Measurements from ENCODE around the gene BAG2.

The BAG2 gene

GRCh38 chr6:57134954-57135353, 37.2 kb upstream of the BAG2 start:
- no peak overlapping the region for H4K91ac ChIP-seq (ENCODE audit: low read depth, low read length)
- H3K4me1 ChIP-seq (ENCODE audit: control insufficient read depth in 1 of 2, insufficient read depth in 2 of 2, low read length in 2 of 2), result no peaks in the 10 kb centered on the region
- H3K79me1 ChIP-seq (ENCODE audit: low read length), result no peaks in the 10 kb centered on the region
- H3K9ac ChIP-seq (ENCODE audit: low read length), result no peak overlapping the region
- no peak overlapping the region for H4K8ac ChIP-seq (ENCODE audit: low read depth, low read length)
- no peak overlapping the region for H2BK5ac ChIP-seq (ENCODE audit: low read depth, low read length, poor library complexity)
- no CpG with 5 or more reads among the region's 1 CpG for WGBS (ENCODE audit: extremely low coverage, insufficient coverage, insufficient read length)
- H3K4me3 ChIP-seq (ENCODE audit: low read depth, low read length), result no peak overlapping the region
- no peak overlapping the region for H3K23ac ChIP-seq (ENCODE audit: low read length)
- no peaks in the 10 kb centered on the region for H3K9me3 ChIP-seq (ENCODE audit: insufficient read depth, low read depth, low read length)
- no peaks in the 10 kb centered on the region for H3K27me3 ChIP-seq (ENCODE audit: insufficient read depth, low read length)
- H2AFZ ChIP-seq (ENCODE audit: insufficient read depth, low read length, poor library complexity), result no peak overlapping the region
- H2BK12ac ChIP-seq (ENCODE audit: low read length), result no peak overlapping the region
- H3K27ac ChIP-seq (ENCODE audit: low read depth, low read length), result no peak overlapping the region
- no peaks in the 10 kb centered on the region for H3K79me2 ChIP-seq (ENCODE audit: control insufficient read depth, insufficient read depth, low read length, poor library complexity)
- H3K4ac ChIP-seq (ENCODE audit: low read depth, low read length), result no peak overlapping the region
- H3K14ac ChIP-seq (ENCODE audit: low read length), result no peak overlapping the region
- H4K12ac ChIP-seq (ENCODE audit: low read depth, low read length), result no peak overlapping the region
- no peak overlapping the region for H3K4me2 ChIP-seq (ENCODE audit: low read length)
- DNase-seq, result no peak
- no peak overlapping the region for H2BK120ac ChIP-seq (ENCODE audit: insufficient read depth, low read length, poor library complexity)
- peaks cover 3 to 6% of the 10 kb centered on the region in 2 experiments for H3K36me3 ChIP-seq (ENCODE audit: control insufficient read depth in 1 of 2, insufficient read depth in 2 of 2, low read length in 2 of 2)
- no peak overlapping the region for H3K18ac ChIP-seq (ENCODE audit: low read length)
- no peak overlapping the region for H2AK5ac ChIP-seq (ENCODE audit: low read length)

- no peak overlapping the region for H4K8ac ChIP-seq (ENCODE audit: low read depth, low read length)
- peaks cover 3 to 6% of the 10 kb centered on the region in 2 experiments for H3K36me3 ChIP-seq (ENCODE audit: control insufficient read depth in 1 of 2, insufficient read depth in 2 of 2, low read length in 2 of 2)
- WGBS (ENCODE audit: extremely low coverage, insufficient coverage, insufficient read length), result no CpG with 5 or more reads among the region's 1 CpG
- no peak for DNase-seq
- no peak overlapping the region for H2BK5ac ChIP-seq (ENCODE audit: low read depth, low read length, poor library complexity)
- no peak overlapping the region for H3K4me3 ChIP-seq (ENCODE audit: low read depth, low read length)
- no peak overlapping the region for H3K14ac ChIP-seq (ENCODE audit: low read length)
- no peak overlapping the region for H3K9ac ChIP-seq (ENCODE audit: low read length)
- H3K4ac ChIP-seq (ENCODE audit: low read depth, low read length), result no peak overlapping the region
- no peaks in the 10 kb centered on the region for H3K27me3 ChIP-seq (ENCODE audit: insufficient read depth, low read length)
- H2BK12ac ChIP-seq (ENCODE audit: low read length), result no peak overlapping the region
- no peaks in the 10 kb centered on the region for H3K9me3 ChIP-seq (ENCODE audit: insufficient read depth, low read depth, low read length)
- H4K91ac ChIP-seq (ENCODE audit: low read depth, low read length), result no peak overlapping the region
- H2AK5ac ChIP-seq (ENCODE audit: low read length), result no peak overlapping the region
- no peak overlapping the region for H3K18ac ChIP-seq (ENCODE audit: low read length)
- no peak overlapping the region for H3K27ac ChIP-seq (ENCODE audit: low read depth, low read length)
- H3K79me1 ChIP-seq (ENCODE audit: low read length), result no peaks in the 10 kb centered on the region
- H2BK120ac ChIP-seq (ENCODE audit: insufficient read depth, low read length, poor library complexity), result no peak overlapping the region
- H3K23ac ChIP-seq (ENCODE audit: low read length), result no peak overlapping the region
- no peaks in the 10 kb centered on the region for H3K4me1 ChIP-seq (ENCODE audit: control insufficient read depth in 1 of 2, insufficient read depth in 2 of 2, low read length in 2 of 2)
- no peak overlapping the region for H2AFZ ChIP-seq (ENCODE audit: insufficient read depth, low read length, poor library complexity)
- no peak overlapping the region for H3K4me2 ChIP-seq (ENCODE audit: low read length)
- H3K79me2 ChIP-seq (ENCODE audit: control insufficient read depth, insufficient read depth, low read length, poor library complexity), result no peaks in the 10 kb centered on the region
- no peak overlapping the region for H4K12ac ChIP-seq (ENCODE audit: low read depth, low read length)
Measured at GRCh38 chr6:57135885-57136284, 36.2 kb upstream of the BAG2 start.

DNA sequence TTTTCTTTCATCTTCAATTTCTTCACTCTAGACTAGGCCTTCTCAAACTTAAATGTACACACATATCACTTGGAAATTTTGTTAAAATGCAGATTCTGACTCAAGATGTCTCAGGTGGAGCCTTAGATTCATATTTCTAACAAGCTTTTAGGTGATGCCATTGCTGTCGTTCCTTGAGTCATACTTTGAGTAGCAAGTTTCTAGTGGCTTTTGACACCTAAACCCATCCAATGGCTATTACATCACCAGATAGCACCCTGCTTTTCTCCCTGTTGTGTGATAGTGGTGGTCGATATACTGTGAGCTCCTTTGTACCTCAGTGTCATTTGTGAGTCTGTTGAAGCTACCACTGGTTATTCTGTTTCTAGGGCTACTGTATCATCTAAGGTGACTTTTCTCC, 34.8 kb upstream of the BAG2 start:
- no peak overlapping the region for H3K27ac ChIP-seq (ENCODE audit: low read depth, low read length)
- H4K8ac ChIP-seq (ENCODE audit: low read depth, low read length), result no peak overlapping the region
- no peak overlapping the region for H3K14ac ChIP-seq (ENCODE audit: low read length)
- H4K12ac ChIP-seq (ENCODE audit: low read depth, low read length), result no peak overlapping the region
- no peaks in the 10 kb centered on the region for H3K27me3 ChIP-seq (ENCODE audit: insufficient read depth, low read length)
- no peaks in the 10 kb centered on the region for H3K79me1 ChIP-seq (ENCODE audit: low read length)
- H3K4me3 ChIP-seq (ENCODE audit: low read depth, low read length), result no peak overlapping the region
- no peak overlapping the region for H2AFZ ChIP-seq (ENCODE audit: insufficient read depth, low read length, poor library complexity)
- H2BK5ac ChIP-seq (ENCODE audit: low read depth, low read length, poor library complexity), result no peak overlapping the region
- H2BK12ac ChIP-seq (ENCODE audit: low read length), result no peak overlapping the region
- H3K18ac ChIP-seq (ENCODE audit: low read length), result no peak overlapping the region
- no peak overlapping the region for H3K4ac ChIP-seq (ENCODE audit: low read depth, low read length)
- no peak overlapping the region for H3K23ac ChIP-seq (ENCODE audit: low read length)
- no peak overlapping the region for H2BK120ac ChIP-seq (ENCODE audit: insufficient read depth, low read length, poor library complexity)
- no peaks in the 10 kb centered on the region for H3K79me2 ChIP-seq (ENCODE audit: control insufficient read depth, insufficient read depth, low read length, poor library complexity)
- no CpG with 5 or more reads among the region's 2 CpGs for WGBS (ENCODE audit: extremely low coverage, insufficient coverage, insufficient read length)
- H3K4me1 ChIP-seq (ENCODE audit: control insufficient read depth in 1 of 2, insufficient read depth in 2 of 2, low read length in 2 of 2), result no peaks in the 10 kb centered on the region
- H3K9ac ChIP-seq (ENCODE audit: low read length), result no peak overlapping the region
- H3K9me3 ChIP-seq (ENCODE audit: insufficient read depth, low read depth, low read length), result no peaks in the 10 kb centered on the region
- H3K36me3 ChIP-seq (ENCODE audit: control insufficient read depth in 1 of 2, insufficient read depth in 2 of 2, low read length in 2 of 2), result peaks cover 4 to 8% of the 10 kb centered on the region in 2 experiments
- H4K91ac ChIP-seq (ENCODE audit: low read depth, low read length), result no peak overlapping the region
- no peak for DNase-seq
- no peak overlapping the region for H2AK5ac ChIP-seq (ENCODE audit: low read length)
- no peak overlapping the region for H3K4me2 ChIP-seq (ENCODE audit: low read length)

DNA sequence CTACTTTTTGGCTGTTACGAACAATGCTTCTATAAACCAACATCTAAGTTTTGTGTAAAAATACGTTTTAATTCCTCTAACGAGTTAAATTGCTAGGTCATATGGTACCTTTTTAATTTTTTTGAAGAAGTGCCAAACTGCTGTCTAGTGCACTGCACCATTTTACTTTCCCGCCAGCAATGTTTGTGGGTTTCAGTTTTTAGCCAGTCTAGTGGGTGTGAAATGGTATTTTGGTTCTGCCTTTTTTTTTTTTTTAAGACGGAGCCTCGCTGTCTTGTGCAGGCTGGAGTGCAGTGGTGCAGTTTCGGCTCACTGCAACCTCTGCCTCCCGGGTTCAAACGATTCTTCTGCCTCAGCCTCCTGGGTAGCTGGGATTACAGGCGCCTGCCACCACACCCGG, 34.1 kb upstream of the BAG2 start:
- Histone ChIP-seq H3K4me3 (ENCODE audit: low read depth, low read length) (no peak overlapping the region), H3K18ac (ENCODE audit: low read length) (no peak overlapping the region), H2AFZ (ENCODE audit: insufficient read depth, low read length, poor library complexity) (no peak overlapping the region), H3K23ac (ENCODE audit: low read length) (no peak overlapping the region), H2BK5ac (ENCODE audit: low read depth, low read length, poor library complexity) (no peak overlapping the region), H3K36me3 (ENCODE audit: control insufficient read depth in 1 of 2, insufficient read depth in 2 of 2, low read length in 2 of 2) (peaks cover 4 to 8% of the 10 kb centered on the region in 2 experiments), H4K8ac (ENCODE audit: low read depth, low read length) (no peak overlapping the region), H3K4me2 (ENCODE audit: low read length) (no peak overlapping the region), H3K27me3 (ENCODE audit: insufficient read depth, low read length) (no peaks in the 10 kb centered on the region), H2AK5ac (ENCODE audit: low read length) (no peak overlapping the region), H3K4me1 (ENCODE audit: control insufficient read depth in 1 of 2, insufficient read depth in 2 of 2, low read length in 2 of 2) (no peaks in the 10 kb centered on the region), H4K91ac (ENCODE audit: low read depth, low read length) (no peak overlapping the region), H3K9me3 (ENCODE audit: insufficient read depth, low read depth, low read length) (no peaks in the 10 kb centered on the region), H4K12ac (ENCODE audit: low read depth, low read length) (no peak overlapping the region), H3K4ac (ENCODE audit: low read depth, low read length) (no peak overlapping the region), H3K27ac (ENCODE audit: low read depth, low read length) (no peak overlapping the region), H3K14ac (ENCODE audit: low read length) (no peak overlapping the region), H3K79me2 (ENCODE audit: control insufficient read depth, insufficient read depth, low read length, poor library complexity) (no peaks in the 10 kb centered on the region), H3K9ac (ENCODE audit: low read length) (no peak overlapping the region), H2BK12ac (ENCODE audit: low read length) (no peak overlapping the region), H2BK120ac (ENCODE audit: insufficient read depth, low read length, poor library complexity) (no peak overlapping the region), H3K79me1 (ENCODE audit: low read length) (no peaks in the 10 kb centered on the region)
- DNase-seq, result no peak
- no CpG with 5 or more reads among the region's 11 CpGs for WGBS (ENCODE audit: extremely low coverage, insufficient coverage, insufficient read length)

All from trophoblast cell (in vitro differentiated cells and primary cell).